Left renal pelvis (tissue), 4 donors: ENCODE data around the gene EMSY. TPM values are rescaled to one million over a fixed set of nuclear protein-coding genes. Genes with fewer than 3 reads are reported as not detected.
"Not testable (repeated sequence)": the region's sequence is repeated elsewhere in the genome, so short reads cannot be mapped to it uniquely, and the experiment has no call there.

Source experiments
- DNase-seq, 4 donors: peaks; one replicate each; pipeline ENCODE4 v3.0.0-alpha.2; 2013; ENCODE audit warnings: low read depth in 4 of 4, low spot score in 3 of 4
- polyA plus RNA-seq, 4 donors: library from polyadenylated mRNA; unstranded; fragments of 120-200 nt; gene quantifications; one replicate each; pipeline ENCODE4 v1.2.1, GENCODE V29; 2013; ENCODE audit not compliant: insufficient read length in 4 of 4

Gene EMSY
- polyA plus RNA-seq, 4 donors: 28.6 to 34.7 (median 30.3) TPM

GRCh38 chr11:76589964-76590950 is 145.4 kb downstream of the EMSY start:
- DNase-seq: no peak

GRCh38 chr11:76591416-76591815 is 146.6 kb downstream of the EMSY start:
- no peak for DNase-seq

- DNase-seq: no peak
Observed at GRCh38 chr11:76592025-76592914, 147.5 kb downstream of the EMSY start.

- no peak for DNase-seq
Observed at GRCh38 chr11:76592961-76593360, 148.1 kb downstream of the EMSY start.

- not testable (repeated sequence) for DNase-seq
Observed at GRCh38 chr11:76595091-76595490, 150.3 kb downstream of the EMSY start.

- DNase-seq: no peak
Observed at GRCh38 chr11:76596652-76597051, 151.8 kb downstream of the EMSY start.

- no peak for DNase-seq
Observed at GRCh38 chr11:76597533-76598425, 153.0 kb downstream of the EMSY start.

GRCh38 chr11:76598426-76598839 is 153.6 kb downstream of the EMSY start:
- no peak for DNase-seq

- no peak for DNase-seq
Observed at GRCh38 chr11:76599041-76600013, 154.5 kb downstream of the EMSY start.

GRCh38 chr11:76600124-76600655 is 155.4 kb downstream of the EMSY start:
- no peak for DNase-seq

- DNase-seq: no peak
Observed at GRCh38 chr11:76601272-76601671, 156.5 kb downstream of the EMSY start.

GRCh38 chr11:76601724-76602123 is 156.9 kb downstream of the EMSY start:
- DNase-seq: no peak

- DNase-seq: no peak
Observed at GRCh38 chr11:76602431-76602861, 157.6 kb downstream of the EMSY start.

Other genes starting within 250 kb of the EMSY start
- 10 to 100 TPM in 3 of 4 donors, 1 to 10 TPM in 1; 6.3 to 21.3 (median 15.4) TPM for gene WNT11, start 238.5 kb upstream of the EMSY start, polyA plus RNA-seq
- gene THAP12, start 63.9 kb upstream of the EMSY start, polyA plus RNA-seq: 100 to 1,000 TPM in 1 of 4 donors, 10 to 100 TPM in 3; 73.9 to 107 (median 84.5) TPM
- gene GVQW3, start 63.7 kb upstream of the EMSY start, polyA plus RNA-seq: 10 to 100 TPM in 3 of 4 donors, 1 to 10 TPM in 1; 8.0 to 16.8 (median 11.3) TPM
- 10 to 100 TPM; 52.7 to 70.3 (median 69.2) TPM for gene LRRC32, start 225.7 kb downstream of the EMSY start, polyA plus RNA-seq